AG04449 (cell line): Measurements from ENCODE around the gene CLPTM1L.

Experiments used
- CTCF ChIA-PET: fragments of 350-600 bp; formaldehyde crosslinking; extraction: SDS; loops from one replicate; lab custom pipeline; 2021; ENCODE audit warnings: antibody characterized with exemption; lab: Yijun Ruan, JAX
- POLR2A ChIA-PET: fragments of 400-600, 350-600 bp; formaldehyde crosslinking; extraction: SDS; loops from one replicate; lab custom pipeline; 2020; ENCODE audit warnings: antibody characterized with exemption, inconsistent platforms; lab: Yijun Ruan, JAX
- DNase-seq: peaks from one replicate; pipeline ENCODE4 v3.0.0-alpha.2; 2010; ENCODE audit warnings: low read depth, low spot score
- H3K4me3 ChIP-seq: 2 replicates; pipeline ENCODE4 v1.5.1; 2011; ENCODE audit warnings: low read depth, mild to moderate bottlenecking, control low read depth, low read length
- TF ChIP-seq, protein P1 (sequence below): IDR thresholded peaks from one replicate; pipeline ENCODE4 v1.5.1; 2011; ENCODE audit warnings: mild to moderate bottlenecking, moderate library complexity, low read length, control low read depth, inconsistent platforms; ENCODE audit not compliant: insufficient read depth; ENCODE audit errors: missing control alignments

CLPTM1L gene

DNA sequence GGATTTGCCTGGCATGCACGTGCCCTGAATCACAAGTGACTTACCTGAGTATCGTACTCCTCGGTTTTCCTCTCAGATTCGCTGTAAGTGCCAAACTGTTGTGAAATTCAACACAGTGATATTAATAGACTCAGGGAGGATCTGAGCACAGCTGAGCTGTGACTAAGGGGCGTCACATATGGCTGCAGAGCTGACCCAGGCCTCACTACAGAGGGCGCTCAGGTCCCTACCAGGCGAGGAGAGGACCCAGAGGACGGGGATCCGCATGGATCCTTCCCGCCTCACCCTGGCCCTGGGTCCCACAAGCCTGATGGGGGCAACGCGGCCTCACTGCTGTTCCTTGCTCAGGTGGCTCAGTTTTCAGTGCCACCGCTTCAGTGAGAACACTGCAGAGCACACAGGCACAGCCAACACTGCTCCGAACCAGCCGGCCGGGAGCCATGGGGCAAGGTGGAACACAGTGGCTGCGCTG, 20.1 kb downstream of the CLPTM1L start:
- H3K4me3 ChIP-seq, result no peak overlapping the region
- POLR2A ChIA-PET, result no interaction called here
- TF ChIP-seq, protein P1, sequence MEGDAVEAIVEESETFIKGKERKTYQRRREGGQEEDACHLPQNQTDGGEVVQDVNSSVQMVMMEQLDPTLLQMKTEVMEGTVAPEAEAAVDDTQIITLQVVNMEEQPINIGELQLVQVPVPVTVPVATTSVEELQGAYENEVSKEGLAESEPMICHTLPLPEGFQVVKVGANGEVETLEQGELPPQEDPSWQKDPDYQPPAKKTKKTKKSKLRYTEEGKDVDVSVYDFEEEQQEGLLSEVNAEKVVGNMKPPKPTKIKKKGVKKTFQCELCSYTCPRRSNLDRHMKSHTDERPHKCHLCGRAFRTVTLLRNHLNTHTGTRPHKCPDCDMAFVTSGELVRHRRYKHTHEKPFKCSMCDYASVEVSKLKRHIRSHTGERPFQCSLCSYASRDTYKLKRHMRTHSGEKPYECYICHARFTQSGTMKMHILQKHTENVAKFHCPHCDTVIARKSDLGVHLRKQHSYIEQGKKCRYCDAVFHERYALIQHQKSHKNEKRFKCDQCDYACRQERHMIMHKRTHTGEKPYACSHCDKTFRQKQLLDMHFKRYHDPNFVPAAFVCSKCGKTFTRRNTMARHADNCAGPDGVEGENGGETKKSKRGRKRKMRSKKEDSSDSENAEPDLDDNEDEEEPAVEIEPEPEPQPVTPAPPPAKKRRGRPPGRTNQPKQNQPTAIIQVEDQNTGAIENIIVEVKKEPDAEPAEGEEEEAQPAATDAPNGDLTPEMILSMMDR, result no peak
- no peak for DNase-seq
- CTCF ChIA-PET, result no interaction called here

- TF ChIP-seq, protein P1, result no peak
- ChIA-PET POLR2A (no interaction called here), CTCF (interaction anchor here (0.8 kb wide), 1 partner anchor 157 kb away, joined by 3 read pairs; no protein-coding TSS in a partner anchor)
- no peak for DNase-seq
- H3K4me3 ChIP-seq, result no peak overlapping the region
Measured at GRCh38 chr5:1324301-1324700, 20.6 kb downstream of the CLPTM1L start.

- ChIA-PET POLR2A (no interaction called here), CTCF (interaction anchor here (0.8 kb wide), 1 partner anchor 157 kb away, joined by 3 read pairs; no protein-coding TSS in a partner anchor)
- TF ChIP-seq, protein P1, result no peak
- no peak for DNase-seq
- no peak overlapping the region for H3K4me3 ChIP-seq
Measured at GRCh38 chr5:1323803-1324173, 21.1 kb downstream of the CLPTM1L start.

DNA sequence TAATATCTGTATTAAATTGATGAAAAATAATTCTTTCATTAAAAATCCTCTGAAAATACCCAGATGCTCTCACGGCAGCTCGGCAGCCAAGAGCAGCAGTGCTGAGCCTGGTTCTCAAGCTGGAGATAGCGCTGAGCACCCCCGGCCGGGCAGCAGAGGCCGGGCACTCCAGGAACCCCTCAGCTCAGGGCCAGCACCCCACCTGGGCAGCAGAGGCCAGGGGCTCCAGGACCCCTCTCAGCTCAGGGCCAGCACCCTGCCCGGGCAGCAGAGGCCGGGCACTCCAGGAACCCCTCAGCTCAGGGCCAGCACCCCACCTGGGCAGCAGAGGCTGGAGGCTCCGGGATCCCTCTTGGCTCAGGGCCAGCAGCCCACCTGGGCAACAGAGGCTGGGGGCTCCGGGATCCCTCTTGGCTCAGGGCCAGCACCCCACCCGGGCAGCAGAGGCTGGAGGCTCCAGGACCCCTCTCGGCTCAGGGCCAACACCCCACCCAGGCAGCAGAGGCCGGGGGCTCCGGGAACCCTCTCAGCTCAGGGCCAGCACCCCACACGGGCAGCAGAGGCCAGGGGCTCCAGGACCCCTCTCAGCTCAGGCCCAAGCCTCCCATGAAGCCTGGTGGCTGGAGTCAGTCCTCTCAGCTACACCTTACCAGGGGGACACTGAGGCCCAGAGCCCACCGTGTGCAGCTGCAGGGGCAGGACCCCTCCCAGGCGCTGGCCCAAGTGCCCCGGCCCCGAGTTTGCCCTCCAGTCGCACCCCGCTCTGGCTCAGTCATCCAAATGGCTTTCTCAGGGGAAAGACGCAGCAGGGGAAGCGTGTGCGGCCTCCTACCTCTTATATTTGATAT, 21.7 kb downstream of the CLPTM1L start:
- ChIA-PET CTCF (interaction anchor here (0.8 kb wide), 1 partner anchor 156 kb away, joined by 3 read pairs; no protein-coding TSS in a partner anchor), POLR2A (no interaction called here)
- H3K4me3 ChIP-seq, result no peak overlapping the region
- DNase-seq, result no peak
- TF ChIP-seq, protein P1, result no peak

DNA sequence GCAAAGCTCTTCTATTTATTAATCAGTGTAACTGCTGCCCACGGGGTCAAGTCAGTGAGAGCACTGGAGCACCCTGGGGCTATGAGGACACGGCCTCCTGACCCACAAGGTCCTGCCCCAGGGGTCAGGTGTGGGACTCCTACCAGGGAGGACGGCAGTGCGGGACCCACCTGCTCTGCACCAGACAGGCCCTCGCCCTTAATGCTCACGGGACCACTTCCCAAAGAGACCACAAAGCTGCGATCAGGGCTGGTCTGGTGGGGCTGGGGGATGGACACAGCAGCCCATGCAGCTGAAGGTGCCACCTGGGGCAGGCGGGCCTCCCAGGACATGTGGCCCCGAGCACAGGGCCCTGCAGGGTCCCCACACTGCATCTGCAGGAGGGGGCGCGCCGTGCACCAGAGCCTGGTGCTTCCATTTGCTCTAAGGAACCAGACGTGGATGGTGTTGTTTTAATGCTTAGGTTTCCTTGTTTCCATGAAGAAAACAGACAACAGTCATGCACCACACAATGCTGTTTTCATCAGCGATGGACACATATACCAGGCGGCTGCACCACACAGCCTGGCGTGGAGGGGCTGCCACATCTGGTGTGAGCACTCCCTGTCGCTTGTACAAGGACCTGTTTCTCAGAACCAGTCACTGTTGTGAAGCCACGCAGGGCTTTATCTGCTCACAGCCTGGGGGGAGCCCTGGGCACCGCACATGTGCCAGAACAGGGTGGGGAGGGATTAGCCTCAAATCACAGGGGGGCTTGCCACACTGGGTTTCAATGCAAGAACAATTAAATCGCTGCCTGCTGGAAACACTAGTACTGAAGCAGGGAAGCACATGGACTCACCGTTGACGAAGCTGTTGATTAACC, 22.6 kb downstream of the CLPTM1L start:
- H3K4me3 ChIP-seq, result no peak overlapping the region
- ChIA-PET CTCF (no interaction called here), POLR2A (no interaction called here)
- TF ChIP-seq, protein P1, result no peak
- DNase-seq, result no peak

GRCh38 chr5:1321576-1321975, 23.3 kb downstream of the CLPTM1L start:
- ChIA-PET CTCF (no interaction called here), POLR2A (no interaction called here)

More at GRCh38 chr5:1321576-1321975, 23.3 kb downstream of the CLPTM1L start:
- DNase-seq, result no peak
- TF ChIP-seq, protein P1, result no peak
- no peak overlapping the region for H3K4me3 ChIP-seq
